Measurements from ENCODE around the gene RAB10.
"Not testable (repeated sequence)": the region's sequence is repeated elsewhere in the genome, so short reads cannot be mapped to it uniquely, and the experiment has no call there.

The RAB10 gene

GRCh38 chr2:26064846-26065245 is 31.0 kb downstream of the RAB10 start:
- DNase-seq = no peak

DNA sequence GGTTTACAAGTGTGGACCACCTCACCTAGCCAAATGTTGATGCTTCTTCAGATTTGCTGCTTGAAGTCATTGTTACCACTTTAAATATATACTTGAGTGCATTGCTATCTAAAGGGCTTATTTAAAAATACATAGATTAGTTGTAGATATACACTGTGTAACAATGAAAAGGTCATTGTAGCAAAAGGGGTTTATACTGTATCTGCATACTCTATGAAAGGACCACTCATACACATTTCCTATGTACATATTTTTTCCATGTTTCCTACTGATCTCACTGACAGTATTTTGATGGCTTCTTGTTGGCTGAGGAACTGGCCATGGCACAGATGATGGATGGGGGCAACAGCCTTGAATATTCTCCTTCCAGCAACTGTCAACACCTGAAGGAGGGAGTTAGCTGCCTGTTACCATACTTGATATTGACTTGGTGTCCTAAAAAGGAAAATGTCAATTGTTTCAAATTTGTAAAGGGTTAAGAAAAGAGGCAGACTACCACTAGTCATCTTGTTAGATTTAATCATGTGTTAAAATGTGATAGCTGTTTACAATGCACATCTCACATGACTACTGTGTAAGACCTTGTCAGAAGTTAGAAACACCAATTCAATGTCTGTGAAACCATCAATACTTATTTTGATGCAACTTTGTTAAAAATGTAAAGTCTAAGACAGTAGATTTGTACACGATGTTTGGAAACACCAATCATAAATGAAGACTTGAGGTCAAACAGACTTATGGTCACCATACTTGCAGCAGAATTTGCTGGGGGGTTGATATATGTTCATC is 33.5 kb downstream of the RAB10 start:
- no peak for DNase-seq

DNA sequence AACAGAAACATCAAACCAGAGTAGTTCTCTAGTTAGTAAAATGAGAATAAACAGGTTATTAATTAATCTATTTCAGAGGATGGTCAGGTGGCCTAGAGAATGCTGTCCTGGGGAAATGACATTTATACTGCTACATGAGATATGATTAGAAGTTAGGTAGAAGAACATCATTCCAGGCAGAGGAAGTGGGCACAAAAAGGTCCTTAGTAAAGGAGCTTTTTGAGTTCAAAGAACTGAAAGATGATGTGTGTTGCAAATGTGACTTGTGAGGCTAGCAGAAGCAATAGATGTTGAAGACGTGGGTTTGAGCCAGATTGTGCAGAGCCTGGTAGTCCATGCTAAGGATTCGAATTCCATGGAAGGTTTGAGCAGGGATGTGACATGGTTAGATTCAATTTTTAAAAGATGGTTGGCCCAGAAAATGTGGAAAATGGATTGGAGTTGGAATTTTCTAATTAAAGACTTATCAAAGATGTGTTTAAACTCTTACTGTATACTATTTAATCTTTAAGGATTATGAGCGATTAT is 34.2 kb downstream of the RAB10 start:
- DNase-seq = no peak

DNA sequence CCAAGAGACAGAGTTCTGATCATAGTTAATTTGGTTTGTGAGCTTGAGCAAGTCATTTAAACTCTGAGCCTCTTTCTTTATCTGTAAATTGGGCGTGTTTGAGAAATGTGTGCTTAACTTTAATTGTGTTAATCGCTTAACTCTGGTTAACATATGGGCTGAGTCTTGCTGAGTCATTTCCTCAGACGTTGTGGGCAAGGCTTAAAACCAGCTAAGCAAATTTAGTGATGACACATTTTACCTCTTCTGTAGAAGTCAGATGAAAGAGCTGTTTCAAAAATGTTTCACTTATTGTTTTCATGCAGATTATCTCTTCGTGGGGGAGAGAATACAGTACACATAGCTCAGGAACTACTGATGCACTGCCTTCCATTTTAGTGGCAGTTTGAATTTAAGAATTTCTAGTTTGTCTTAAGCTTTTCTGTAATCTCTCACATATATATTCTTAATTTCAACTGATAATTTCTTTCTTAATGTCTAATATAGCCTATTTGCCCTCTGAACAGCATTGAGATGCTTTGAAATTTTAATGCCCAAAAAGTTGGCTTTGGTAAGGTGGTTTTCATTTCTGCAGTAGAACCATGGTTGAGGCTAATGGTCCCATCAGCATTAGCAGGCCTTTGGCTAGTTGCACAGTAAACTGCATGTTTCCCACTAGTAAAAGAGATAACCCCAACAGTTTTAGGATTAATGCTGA is 34.9 kb downstream of the RAB10 start:
- DNase-seq = no peak

- no peak for DNase-seq
Measured at GRCh38 chr2:26070730-26071129, 36.8 kb downstream of the RAB10 start.

GRCh38 chr2:26072925-26073768 is 39.3 kb downstream of the RAB10 start:
- no peak for DNase-seq

DNA sequence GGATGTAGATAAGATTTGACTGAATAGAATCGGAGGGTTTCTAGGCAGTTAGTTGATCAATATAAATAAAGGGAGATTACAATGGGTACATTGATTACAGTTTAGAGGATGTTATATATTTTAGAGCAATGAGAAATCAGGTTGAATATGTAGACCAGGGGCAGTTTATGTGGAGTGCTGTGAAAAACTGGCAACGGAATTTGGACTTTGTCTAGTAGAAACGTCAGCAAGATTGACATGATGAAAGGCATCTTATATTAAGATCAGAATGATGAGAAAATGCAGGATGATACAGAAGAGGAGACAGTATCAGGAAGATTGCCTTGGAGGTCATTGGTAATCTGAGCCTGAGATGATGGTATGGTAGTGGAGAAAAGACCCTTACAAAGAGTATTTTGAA is 39.9 kb downstream of the RAB10 start:
- no peak for DNase-seq

DNA sequence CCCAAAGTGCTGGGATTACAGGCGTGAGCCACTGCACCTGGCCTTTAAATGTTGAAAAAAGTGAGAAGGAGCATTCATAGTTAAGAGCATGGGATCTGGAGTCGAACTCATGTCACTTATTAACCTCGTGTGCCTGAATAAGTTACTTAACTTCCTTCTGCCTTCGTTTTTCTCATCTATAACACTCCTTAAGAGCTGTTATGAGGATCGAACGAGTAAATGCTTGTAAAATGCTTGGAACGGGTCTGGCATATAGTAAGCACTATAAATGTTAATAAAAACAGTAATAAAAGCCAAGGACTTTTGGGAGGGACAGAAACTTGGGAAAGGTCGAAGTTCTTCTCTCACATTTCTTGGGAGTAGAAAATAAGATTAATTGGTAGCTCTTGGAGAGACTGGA is 40.8 kb downstream of the RAB10 start:
- DNase-seq = no peak

GRCh38 chr2:26075173-26075572 is 41.3 kb downstream of the RAB10 start:
- DNase-seq = no peak

GRCh38 chr2:26076001-26076587 is 42.2 kb downstream of the RAB10 start:
- no peak for DNase-seq

DNA sequence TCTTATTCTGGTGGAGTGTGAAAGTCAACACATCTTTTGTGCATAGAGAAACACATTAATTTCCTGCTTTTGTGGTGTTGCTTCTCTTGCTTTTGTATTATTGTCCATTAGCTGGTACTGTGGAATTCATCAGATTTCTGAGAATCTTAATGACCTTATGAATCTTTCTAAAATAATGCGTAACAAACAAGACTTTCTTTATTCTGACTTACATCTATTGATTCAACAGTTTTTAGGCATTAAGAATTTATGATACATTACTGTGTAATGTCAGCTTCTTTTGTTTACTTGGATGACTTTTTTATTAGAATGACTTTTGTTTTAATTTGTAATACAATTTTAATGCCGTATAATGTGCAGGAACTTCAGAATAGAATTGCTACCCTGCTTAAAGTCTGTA is 43.4 kb downstream of the RAB10 start:
- no peak for DNase-seq

GRCh38 chr2:26078939-26079338 is 45.1 kb downstream of the RAB10 start:
- no peak for DNase-seq

DNA sequence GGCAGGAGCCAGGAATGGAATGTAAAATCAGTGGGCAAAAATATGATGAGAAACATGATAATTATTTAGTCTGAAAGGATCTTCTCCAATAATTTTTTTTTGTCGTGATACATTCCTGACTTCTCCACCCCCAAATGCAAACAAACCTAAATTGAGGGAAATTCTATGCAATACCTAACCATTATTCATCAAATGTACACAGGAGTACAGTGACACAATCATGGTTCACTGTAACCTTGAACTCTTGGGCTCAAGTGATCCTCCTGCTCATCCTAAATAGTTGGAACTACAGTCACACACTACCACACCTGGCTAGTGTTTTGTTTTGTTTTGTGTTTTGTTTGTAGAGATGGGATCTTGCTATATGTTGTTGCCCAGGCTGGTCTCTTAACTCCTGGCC is 46.5 kb downstream of the RAB10 start:
- DNase-seq = no peak

GRCh38 chr2:26080925-26081324 is 47.0 kb downstream of the RAB10 start:
- DNase-seq = not testable (repeated sequence)

DNA sequence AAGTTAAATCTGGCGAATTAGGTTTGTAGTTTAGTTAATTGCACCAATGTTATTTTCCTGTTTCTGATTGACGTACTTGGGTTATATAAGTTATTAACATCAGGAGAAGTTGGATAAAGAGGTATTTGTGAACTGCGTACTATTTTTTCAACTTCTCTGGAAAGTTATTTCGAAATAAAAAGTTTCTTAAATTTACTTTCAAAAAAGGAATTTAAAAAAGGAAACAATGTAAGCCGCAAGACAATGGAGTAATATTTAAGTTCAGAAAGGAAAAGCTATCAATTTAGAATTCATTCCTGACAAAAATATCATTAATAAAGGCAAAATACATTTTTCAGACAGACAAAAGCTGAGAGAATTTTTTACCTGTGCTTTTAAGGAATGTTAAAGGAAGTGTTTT is 47.7 kb downstream of the RAB10 start:
- no peak for DNase-seq

DNA sequence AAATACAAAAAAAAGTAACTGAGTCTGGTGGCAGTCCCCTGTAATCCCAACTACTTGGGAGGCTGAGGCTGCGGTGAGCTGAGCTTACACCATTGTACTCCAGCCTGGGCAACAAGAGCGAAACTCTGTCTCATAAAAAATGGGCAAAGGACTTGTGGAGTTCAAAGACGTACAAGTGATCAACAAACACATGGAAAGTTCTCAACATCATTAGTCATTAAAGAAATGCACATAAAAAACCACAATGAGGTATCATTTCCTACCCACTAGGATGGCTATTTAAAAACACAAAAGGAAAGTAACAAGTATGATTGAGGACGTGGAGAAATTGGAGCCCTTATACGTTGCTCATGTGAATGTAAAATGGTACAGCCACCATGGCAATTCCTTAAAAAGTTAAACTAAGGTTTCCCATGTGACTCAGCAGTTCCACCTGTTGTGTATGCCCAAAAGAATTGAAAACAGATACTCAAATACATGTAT is 52.3 kb downstream of the RAB10 start:
- DNase-seq = no peak

DNA sequence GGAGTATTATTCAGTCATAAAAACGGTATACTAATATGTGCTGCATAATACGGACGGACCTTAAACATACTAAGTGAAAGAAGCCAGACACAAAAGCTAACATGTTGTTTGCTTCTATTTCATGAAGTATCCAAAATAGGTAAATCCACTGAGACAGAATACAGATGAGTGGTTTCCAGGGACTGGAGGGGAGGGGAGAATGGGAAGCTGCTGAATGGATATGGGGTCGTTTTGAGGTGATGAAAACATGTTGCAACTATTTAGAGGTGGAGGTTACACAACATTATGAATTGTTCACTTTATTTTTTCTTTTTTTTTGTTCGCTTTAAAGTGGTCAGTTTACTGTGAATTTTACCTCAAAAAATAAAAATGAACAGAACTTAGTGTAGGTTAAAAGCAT is 52.9 kb downstream of the RAB10 start:
- no peak for DNase-seq

GRCh38 chr2:26088038-26088643 is 54.3 kb downstream of the RAB10 start:
- DNase-seq = no peak

- not testable (repeated sequence) for DNase-seq
Measured at GRCh38 chr2:26088931-26089330, 55.0 kb downstream of the RAB10 start.

GRCh38 chr2:26089337-26089736 is 55.5 kb downstream of the RAB10 start:
- DNase-seq = no peak

GRCh38 chr2:26095758-26096157 is 61.9 kb downstream of the RAB10 start:
- no peak for DNase-seq

DNA sequence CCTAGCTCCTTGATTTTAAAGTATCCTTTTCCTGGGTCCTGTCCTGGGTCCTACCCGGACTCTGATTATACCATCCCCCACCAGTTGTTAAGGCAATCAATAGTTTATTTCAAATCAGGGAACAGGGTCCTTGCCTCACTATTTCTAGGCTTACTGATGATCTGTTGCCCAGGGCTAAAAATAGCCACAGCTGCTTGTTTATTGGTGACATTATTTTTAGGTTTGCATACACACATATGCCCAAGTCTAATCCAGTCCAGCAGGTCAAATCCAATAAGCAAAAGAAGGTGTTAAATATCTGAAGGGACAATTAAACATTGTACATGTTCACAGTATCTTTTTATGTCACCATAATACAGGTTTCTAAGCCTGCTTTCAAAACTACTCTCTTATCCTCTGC is 66.0 kb downstream of the RAB10 start:
- DNase-seq = no peak
